Measurements from ENCODE around the gene CDCA5.

GRCh38 chr11:65108469-65109123 is 24.8 kb upstream of the CDCA5 start:
- TF ChIP-seq, protein P1, sequence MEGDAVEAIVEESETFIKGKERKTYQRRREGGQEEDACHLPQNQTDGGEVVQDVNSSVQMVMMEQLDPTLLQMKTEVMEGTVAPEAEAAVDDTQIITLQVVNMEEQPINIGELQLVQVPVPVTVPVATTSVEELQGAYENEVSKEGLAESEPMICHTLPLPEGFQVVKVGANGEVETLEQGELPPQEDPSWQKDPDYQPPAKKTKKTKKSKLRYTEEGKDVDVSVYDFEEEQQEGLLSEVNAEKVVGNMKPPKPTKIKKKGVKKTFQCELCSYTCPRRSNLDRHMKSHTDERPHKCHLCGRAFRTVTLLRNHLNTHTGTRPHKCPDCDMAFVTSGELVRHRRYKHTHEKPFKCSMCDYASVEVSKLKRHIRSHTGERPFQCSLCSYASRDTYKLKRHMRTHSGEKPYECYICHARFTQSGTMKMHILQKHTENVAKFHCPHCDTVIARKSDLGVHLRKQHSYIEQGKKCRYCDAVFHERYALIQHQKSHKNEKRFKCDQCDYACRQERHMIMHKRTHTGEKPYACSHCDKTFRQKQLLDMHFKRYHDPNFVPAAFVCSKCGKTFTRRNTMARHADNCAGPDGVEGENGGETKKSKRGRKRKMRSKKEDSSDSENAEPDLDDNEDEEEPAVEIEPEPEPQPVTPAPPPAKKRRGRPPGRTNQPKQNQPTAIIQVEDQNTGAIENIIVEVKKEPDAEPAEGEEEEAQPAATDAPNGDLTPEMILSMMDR (IDR thresholded peaks at IDR 0.05; ENCODE audit: insufficient read depth, low read length, poor library complexity, severe bottlenecking), result no peak
- TF ChIP-seq EZH2phosphoT487 (conservative IDR thresholded peaks at IDR 0.05; ENCODE audit: low read length), result no peak

Data from SU-DHL-6 (cell line).